GM12878 (cell line): ENCODE results near the gene PARM1. TPM values are rescaled to one million over a fixed set of nuclear protein-coding genes. Genes with fewer than 3 reads are reported as not detected.

ENCODE experiments used
- ATAC-seq: fragments of 200-7000 bp; cut with Tn5 transposase; 3 replicates; pipeline ENCODE4 v1.9.1; 2020; ENCODE audit warnings: mild to moderate bottlenecking, moderate library complexity
- BruUV-seq: library from RNA; stranded (reverse); fragments of 400-500 nt; replicated peaks from 2 replicates; lab custom pipeline; 2021; lab: Mats Ljungman, UMichigan
- CTCF ChIA-PET: fragments of 300-600 bp; sonication (Branson Sonifier 250); formaldehyde crosslinking; extraction: SDS; loops from one replicate; lab custom pipeline; 2021; ENCODE audit warnings: inconsistent platforms; lab: Yijun Ruan, JAX
- POLR2A ChIA-PET: fragments of 350-600 bp; formaldehyde crosslinking; extraction: SDS; loops from one replicate; lab custom pipeline; 2021; ENCODE audit warnings: inconsistent platforms; lab: Charles Lee
- RAD21 ChIA-PET: fragments of 300-600 bp; sonication (Branson Sonifier 250); formaldehyde crosslinking; loops from one replicate; lab custom pipeline; 2023; ENCODE audit warnings: antibody characterized with exemption; ENCODE audit not compliant: unreplicated experiment; lab: Charles Lee
- SMC1A ChIA-PET: fragments of 300-600 bp; sonication (Branson Sonifier 250); formaldehyde crosslinking; loops from one replicate; lab custom pipeline; 2023; ENCODE audit not compliant: unreplicated experiment, uncharacterized antibody; lab: Charles Lee
- DNase-seq: peaks from one replicate; pipeline ENCODE4 v3.0.0-alpha.2; 2011; ENCODE audit warnings: low read depth, low spot score
- FAIRE-seq: peaks from 3 replicates; lab custom pipeline; 2011; peaks lifted over from hg19 to GRCh38; lab: Jason Lieb, UNC
- H2AFZ ChIP-seq: 2 replicates; pipeline ENCODE4 v1.6.0; 2011; ENCODE audit warnings: low read depth, low read length, control low read depth; ENCODE audit not compliant: control insufficient read depth
- H3K27ac ChIP-seq: 2 replicates; pipeline ENCODE4 v1.5.1; 2011; ENCODE audit warnings: control low read depth; ENCODE audit not compliant: control insufficient read depth, insufficient read depth
- H3K27me3 ChIP-seq, 2 experiments: replicated peaks in 1 of 2; 2 replicates each; pipeline versions ENCODE4 v1.6.0 to v1.6.1; 2011; ENCODE audit warnings: low read length in 1 of 2; ENCODE audit not compliant: control insufficient read depth in 2 of 2, insufficient read depth in 2 of 2
- H3K36me3 ChIP-seq, 2 experiments: 2 replicates each; pipeline ENCODE4 v1.5.1; 2011; ENCODE audit warnings: low read length in 1 of 2; ENCODE audit not compliant: control insufficient read depth in 2 of 2, insufficient read depth in 2 of 2
- H3K4me1 ChIP-seq: 2 replicates; pipeline ENCODE4 v1.6.1; 2011; ENCODE audit warnings: mild to moderate bottlenecking, low read length, moderate library complexity, mixed read lengths; ENCODE audit not compliant: control insufficient read depth, insufficient read depth
- H3K4me2 ChIP-seq: 2 replicates; pipeline ENCODE4 v1.6.0; 2011; ENCODE audit warnings: control low read depth; ENCODE audit not compliant: control insufficient read depth, insufficient read depth
- H3K4me3 ChIP-seq: fragments of 200-600 bp; sonication (generic); 2 replicates; pipeline ENCODE4 v1.5.1; 2016
- H3K79me2 ChIP-seq: 2 replicates; pipeline ENCODE4 v1.6.0; 2011; ENCODE audit warnings: low read length; ENCODE audit not compliant: control insufficient read depth, insufficient read depth
- H3K9ac ChIP-seq: 2 replicates; pipeline ENCODE4 v1.8.0; 2011; ENCODE audit warnings: low read length, control low read depth, mixed read lengths; ENCODE audit not compliant: control insufficient read depth, insufficient read depth
- H3K9me3 ChIP-seq: replicated peaks from 3 replicates; pipeline ENCODE4 v1.5.1; 2011; ENCODE audit warnings: mild to moderate bottlenecking, low read length; ENCODE audit not compliant: control insufficient read depth, insufficient read depth
- H4K20me1 ChIP-seq: 2 replicates; pipeline ENCODE4 v1.6.0; 2011; ENCODE audit not compliant: control insufficient read depth, insufficient read depth
- JUNB ChIP-seq: IDR thresholded peaks from 2 replicates; pipeline ENCODE4 v1.6.1; 2016; ENCODE audit warnings: antibody characterized with exemption, mild to moderate bottlenecking
- MEF2B ChIP-seq: fragments of 450-650 bp; IDR thresholded peaks from 2 replicates; pipeline ENCODE4 v1.6.1; 2018; ENCODE audit warnings: mild to moderate bottlenecking, moderate library complexity; ENCODE audit not compliant: partially characterized antibody, poor library complexity, severe bottlenecking
- NFIC ChIP-seq: IDR thresholded peaks from 2 replicates; pipeline ENCODE4 v1.6.1; 2012; ENCODE audit warnings: low read depth, mild to moderate bottlenecking, inconsistent platforms, low read length, moderate library complexity
- TBL1XR1 ChIP-seq: IDR thresholded peaks from 2 replicates; pipeline ENCODE4 v1.6.1; 2012; ENCODE audit warnings: low read depth, low read length, improper control_type of control experiment
- WGBS: methylation state at CpG from one replicate; pipeline ENCODE4 v1.1.6; 2016; ENCODE audit warnings: low lambda C conversion rate; ENCODE audit not compliant: insufficient replicate concordance, insufficient coverage; ENCODE audit errors: missing lambda C conversion rate; 5-methylcytosine and 5-hydroxymethylcytosine counted together
- in situ Hi-C: fragments of 300-500 bp; cut with MboI; formaldehyde crosslinking; loops from 9 replicates; pipeline ENCODE4 v1.14.3; 2018; ENCODE audit warnings: mixed read lengths
- intact Hi-C: fragments of 100-400 bp; cut with micrococcal nuclease; formaldehyde crosslinking; loops from one replicate; pipeline ENCODE4 v1.14.2; 2022; ENCODE audit not compliant: unreplicated experiment
- polyA plus RNA-seq, 11 experiments: library from polyadenylated mRNA; depleted of rRNA in 4 of 11; unstranded in 6 of 11; stranded (reverse) in 5 of 11; fragments of >200 nt; fragmentation: Nextera tagmentation in 4 of 11; fragmentation: Illumina TruSeq in 1 of 11; extraction: Ambion mirVana in 4 of 11; extraction: Trizol in 1 of 11; gene quantifications; 1 replicate in 1 of 11; 2 replicates in 10 of 11; pipeline versions ENCODE4 v1.2.1 to v1.2.3, GENCODE V29; 2011 to 2016; ENCODE audit warnings: inconsistent platforms in 2 of 11, missing spikeins in 2 of 11, low read depth in 1 of 11
- total RNA-seq, 4 experiments: library from RNA; depleted of rRNA in 3 of 4; stranded (reverse); fragments of >200 nt in 3 of 4; fragmentation: Illumina TruSeq in 1 of 4; extraction: Trizol in 1 of 4; gene quantifications; 2 replicates each; pipeline versions ENCODE4 v1.2.1 to v1.2.3, GENCODE V29; 2013 to 2021

The PARM1 gene
- total and polyA plus RNA-seq, 10 of the 15 experiments (the other 5 are each of a cell fraction or from before 2014, with no cell fraction given) = 13.9 to 56.2 (median 41.3) TPM

DNA sequence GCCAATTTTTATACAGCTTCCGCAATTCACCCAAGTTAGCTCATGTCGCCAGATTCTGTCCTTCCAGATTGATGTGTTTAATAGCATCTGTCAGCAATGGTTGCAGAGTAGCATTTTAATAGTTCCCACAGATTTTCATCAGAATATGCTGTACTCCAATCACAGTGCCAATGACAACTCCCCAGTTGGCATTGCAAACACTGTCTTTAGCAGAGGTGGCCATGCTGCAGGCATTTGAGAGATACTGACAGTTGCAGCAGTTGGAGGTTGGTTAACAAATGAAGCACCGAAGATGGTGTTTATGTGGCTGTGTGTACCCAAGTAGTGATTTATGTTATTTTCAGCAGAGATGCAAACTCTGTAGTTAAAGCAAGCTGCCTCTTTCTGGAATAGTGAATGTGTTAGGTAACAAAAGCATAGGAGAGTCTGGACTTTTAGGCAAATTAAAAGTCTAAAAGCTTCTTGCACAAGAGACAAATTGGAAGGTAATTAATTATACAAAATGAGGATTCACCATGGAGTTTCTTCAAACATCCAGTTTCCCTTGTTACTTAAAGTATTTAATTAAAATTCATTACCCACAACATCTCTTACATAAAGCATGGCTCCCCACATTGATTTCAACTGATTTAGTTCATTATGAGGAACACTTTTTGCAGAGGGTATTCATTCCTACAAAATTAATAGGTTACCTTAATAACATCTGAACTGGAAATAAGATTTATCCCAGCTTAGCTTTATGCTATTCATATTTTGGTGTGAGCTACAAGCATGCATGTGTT is 65.2 kb downstream of the PARM1 start (continued):
- no peak for TF ChIP-seq MEF2B

DNA sequence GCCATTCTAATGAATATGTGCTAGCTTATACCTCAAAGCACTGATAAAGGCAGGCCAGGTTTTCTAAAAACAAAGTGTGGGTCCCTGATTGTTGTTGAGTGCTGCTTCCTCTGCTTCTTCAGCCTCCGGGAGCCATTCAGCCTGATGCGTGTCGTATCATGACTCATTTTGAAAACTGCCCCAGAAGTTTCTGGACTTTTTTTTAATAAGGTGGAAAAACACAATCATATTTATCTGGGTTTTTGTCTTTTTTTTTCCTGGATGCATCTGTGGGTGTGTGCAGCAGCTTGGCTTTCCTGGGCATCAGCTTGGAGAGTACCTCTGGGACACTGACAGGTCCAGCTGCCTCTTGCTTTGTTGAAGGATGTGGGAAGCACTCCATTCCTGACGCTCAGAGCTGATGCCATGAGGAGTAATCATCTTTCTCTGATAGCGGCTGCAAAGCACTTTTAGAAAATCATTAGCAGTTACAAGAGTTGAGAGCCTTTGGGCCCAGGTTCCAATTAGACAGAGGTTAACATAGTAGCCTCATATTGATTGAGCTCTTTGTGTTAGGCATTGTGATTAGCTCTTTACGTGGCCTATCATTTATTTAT is 66.9 kb downstream of the PARM1 start:
- SMC1A ChIA-PET = interaction anchor here (0.6 to 0.9 kb wide), 2 partner anchors 37 to 41 kb away, joined by 3 read pairs; no protein-coding TSS in a partner anchor
- RAD21 ChIA-PET = interaction anchor here (1.1 kb wide), 1 partner anchor 126 kb away, joined by 3 read pairs; no protein-coding TSS in a partner anchor
- H3K4me3 ChIP-seq = no peak overlapping the region
- H3K4me2 ChIP-seq = no peak overlapping the region
- in situ Hi-C loops (no loop called here), intact Hi-C loops (no loop called here)
- no peaks in the 10 kb centered on the region; the same call in 2 of the 3 replicates for H3K9me3 ChIP-seq
- no peaks in the 10 kb centered on the region for H3K79me2 ChIP-seq
- no peaks in the 10 kb centered on the region for H3K36me3 ChIP-seq
- DNase-seq = no peak
- POLR2A ChIA-PET = interaction anchor here (1.1 kb wide), 1 partner anchor 18 kb away, joined by 3 read pairs; no protein-coding TSS in a partner anchor
- no peaks in the 10 kb centered on the region for H4K20me1 ChIP-seq
- FAIRE-seq = no peak
- no TSS peak for BruUV-seq
- WGBS = 38% methylated on average over 6 of the region's 6 CpGs
- peaks cover 5% of the 10 kb centered on the region; the same call in 1 of the 2 replicates for H3K4me1 ChIP-seq
- H3K27me3 ChIP-seq = no peaks in the 10 kb centered on the region
- H2AFZ ChIP-seq = no peak overlapping the region
- TF ChIP-seq TBL1XR1 = no peak
- TF ChIP-seq JUNB = peak; percentile 63
- 0 out of 2 replicates have a peak, but pooled peaks have one; percentile 15 for TF ChIP-seq NFIC
- ATAC-seq = peak; percentile 31; the same call in 1 of the 3 replicates
- CTCF ChIA-PET = interaction anchor here (0.6 to 0.8 kb wide), 2 partner anchors 71 to 1783 kb away, joined by 3 to 4 read pairs; no protein-coding TSS in a partner anchor
- no peak overlapping the region for H3K9ac ChIP-seq
- no peak overlapping the region for H3K27ac ChIP-seq
